ENCODE measurements around the gene UPP2.

Gene UPP2

DNA sequence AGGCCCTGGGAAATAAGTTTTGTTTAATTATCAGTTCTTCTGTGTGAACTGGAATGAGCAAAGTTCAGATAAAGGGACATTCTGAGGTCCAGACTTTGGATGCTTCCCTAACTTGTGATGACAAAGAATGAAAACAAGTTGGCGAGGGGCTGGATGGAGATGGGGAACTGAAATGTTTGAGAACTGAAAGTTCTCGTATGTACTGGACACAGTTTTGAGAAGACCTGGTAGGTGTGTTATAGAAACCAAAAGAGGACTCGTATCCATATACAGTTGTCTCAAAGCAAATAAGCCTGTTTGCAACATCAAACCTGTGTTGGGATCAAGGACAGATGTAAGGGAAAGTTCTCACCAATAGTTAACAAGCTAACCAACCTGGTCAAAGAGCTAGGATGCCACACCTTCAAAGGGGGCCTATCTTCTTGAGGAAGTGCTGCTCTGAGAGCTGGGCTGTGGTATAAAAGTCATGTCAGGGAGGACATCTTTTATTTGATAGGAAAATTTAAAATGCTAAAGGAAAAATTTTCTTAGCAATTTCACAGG lies at the start of gene UPP2:
Gene UPP2 (plus strand): TSS at position 493 of the 543 bp plus-strand sequence. CDS start 188 bp downstream, outside the sequence.
- no peak within 1 kb of the TSS for H3K4me3 ChIP-seq (ENCODE audit: low read length)
- TF ChIP-seq ZNF274 (IDR thresholded peaks at IDR 0.05; ENCODE audit: low read depth, low read length) = no peak

DNA sequence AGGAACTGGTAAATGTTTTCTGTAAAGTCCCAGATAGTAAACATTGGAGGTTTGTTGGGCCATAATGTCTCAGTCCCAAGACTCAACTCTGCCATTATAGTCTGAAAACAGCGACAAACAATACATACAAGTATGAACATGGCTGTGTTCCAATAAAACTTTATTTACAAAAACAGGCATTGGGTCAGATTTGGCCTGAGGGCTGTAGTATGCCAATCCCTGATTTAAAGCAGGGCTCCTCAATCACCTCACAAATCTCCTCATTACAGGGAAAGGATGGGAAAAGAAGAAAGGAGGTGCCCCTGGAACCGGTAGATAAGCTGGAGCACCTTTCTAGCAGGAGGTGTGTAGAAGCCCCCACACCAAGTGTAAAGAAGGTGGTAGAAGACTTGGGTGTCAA lies 48.9 kb upstream of the UPP2 start:
- H3K4me3 ChIP-seq (ENCODE audit: low read length) = no peak overlapping the region
- TF ChIP-seq ZNF274 (IDR thresholded peaks at IDR 0.05; ENCODE audit: low read depth, low read length) = no peak

DNA sequence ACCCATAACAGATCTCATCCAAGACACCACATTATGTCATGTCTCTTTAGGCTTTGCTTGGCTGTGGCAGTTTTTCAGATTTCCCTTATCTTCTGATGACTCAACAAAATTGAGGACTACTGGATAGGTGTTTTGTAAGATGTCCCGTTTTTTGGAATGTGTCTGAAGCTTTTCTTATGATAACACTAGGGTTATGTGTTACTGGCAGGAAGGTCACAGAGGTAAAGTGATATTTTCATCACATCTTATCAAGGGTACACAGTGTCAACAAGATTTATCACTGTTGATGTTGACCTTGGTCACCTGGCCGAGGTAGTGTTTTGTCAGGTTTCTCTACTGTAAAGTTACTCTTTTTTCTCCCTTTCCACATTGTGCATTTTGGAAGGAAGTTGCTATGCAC lies 44.8 kb upstream of the UPP2 start:
- no peak for TF ChIP-seq ZNF274 (IDR thresholded peaks at IDR 0.05; ENCODE audit: low read depth, low read length)
- no peak overlapping the region for H3K4me3 ChIP-seq (ENCODE audit: low read length)

DNA sequence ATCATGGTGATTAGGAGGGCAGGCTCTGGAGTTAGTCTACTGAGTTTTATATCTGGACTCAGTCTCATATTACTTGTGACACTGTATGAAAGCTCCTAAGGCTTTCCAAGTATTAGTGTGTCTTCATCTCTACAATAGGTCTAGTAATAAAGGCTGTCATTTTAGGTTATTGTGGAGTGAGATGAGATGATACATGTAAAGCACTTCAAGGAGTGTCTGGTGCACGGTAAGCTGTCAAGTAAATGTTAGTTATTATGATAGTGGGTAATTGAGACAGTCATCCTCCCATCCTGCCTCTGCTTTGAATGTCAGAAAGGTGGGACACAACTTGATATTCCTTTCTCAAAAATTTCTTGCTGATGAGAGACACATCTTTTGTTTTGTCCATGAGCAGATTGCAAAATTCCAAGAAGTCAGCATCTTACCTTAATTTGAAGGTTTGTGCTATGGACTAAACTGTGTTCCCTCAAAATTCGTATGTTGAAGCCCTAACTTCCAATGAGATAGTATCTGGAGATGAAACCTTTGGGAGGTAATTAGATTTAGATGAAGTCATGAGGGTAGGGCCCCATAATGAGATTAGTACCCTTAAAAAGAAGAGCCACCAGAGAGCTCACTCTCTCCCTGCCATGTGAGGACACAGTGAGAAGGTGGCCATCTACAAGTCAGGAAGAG lies 41.4 kb upstream of the UPP2 start:
- TF ChIP-seq ZNF274 (IDR thresholded peaks at IDR 0.05; ENCODE audit: low read depth, low read length) = no peak
- H3K4me3 ChIP-seq (ENCODE audit: low read length) = no peak overlapping the region

DNA sequence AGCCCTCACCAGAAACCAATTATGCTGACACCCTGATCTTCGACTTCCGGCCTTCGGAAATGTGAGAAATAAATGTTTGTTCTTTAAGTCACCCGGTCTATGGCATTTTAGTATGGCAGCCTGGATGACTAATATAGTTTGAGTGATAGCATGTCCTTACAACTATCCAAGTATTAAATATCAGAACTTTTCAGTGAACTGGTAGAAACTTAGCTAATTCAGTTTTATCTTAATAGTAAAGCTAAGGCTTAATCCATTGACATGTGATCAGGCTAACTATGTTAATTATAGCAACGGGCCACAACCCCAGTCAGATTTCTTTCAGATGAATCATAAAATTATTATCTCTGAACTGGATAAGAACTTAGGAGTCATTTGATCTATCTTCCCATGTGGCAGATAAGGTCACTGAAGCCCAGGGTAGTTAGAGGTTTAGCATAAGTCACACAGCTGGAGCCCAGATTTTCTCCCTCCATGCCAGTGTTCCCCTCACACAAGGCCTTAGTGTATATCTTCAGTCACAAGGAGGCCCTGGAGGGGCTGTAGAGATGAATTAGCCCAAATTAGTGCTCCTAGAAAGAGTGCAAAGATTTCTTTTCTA lies 40.7 kb upstream of the UPP2 start:
- H3K4me3 ChIP-seq (ENCODE audit: low read length) = no peak overlapping the region
- TF ChIP-seq ZNF274 (IDR thresholded peaks at IDR 0.05; ENCODE audit: low read depth, low read length) = no peak

DNA sequence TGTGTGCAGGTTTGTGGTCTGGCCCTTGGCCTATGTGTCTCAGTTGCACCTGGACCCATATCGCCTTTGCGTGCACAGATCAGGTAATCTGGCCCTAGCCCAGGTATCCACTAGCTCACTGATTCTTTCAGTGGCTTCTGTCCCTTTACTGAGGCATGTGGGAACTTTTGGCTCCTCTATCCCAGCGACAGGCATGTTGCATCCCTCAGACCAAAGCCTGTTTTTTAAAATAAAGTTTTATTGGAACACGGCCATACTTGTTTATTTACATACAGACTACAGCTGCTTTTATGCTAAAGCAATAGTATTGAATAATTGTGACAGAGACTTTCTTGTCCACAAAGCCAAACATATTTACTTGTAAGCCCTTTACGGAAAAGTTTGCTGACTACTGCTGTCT lies 39.9 kb upstream of the UPP2 start:
- TF ChIP-seq ZNF274 (IDR thresholded peaks at IDR 0.05; ENCODE audit: low read depth, low read length) = no peak
- no peak overlapping the region for H3K4me3 ChIP-seq (ENCODE audit: low read length)

DNA sequence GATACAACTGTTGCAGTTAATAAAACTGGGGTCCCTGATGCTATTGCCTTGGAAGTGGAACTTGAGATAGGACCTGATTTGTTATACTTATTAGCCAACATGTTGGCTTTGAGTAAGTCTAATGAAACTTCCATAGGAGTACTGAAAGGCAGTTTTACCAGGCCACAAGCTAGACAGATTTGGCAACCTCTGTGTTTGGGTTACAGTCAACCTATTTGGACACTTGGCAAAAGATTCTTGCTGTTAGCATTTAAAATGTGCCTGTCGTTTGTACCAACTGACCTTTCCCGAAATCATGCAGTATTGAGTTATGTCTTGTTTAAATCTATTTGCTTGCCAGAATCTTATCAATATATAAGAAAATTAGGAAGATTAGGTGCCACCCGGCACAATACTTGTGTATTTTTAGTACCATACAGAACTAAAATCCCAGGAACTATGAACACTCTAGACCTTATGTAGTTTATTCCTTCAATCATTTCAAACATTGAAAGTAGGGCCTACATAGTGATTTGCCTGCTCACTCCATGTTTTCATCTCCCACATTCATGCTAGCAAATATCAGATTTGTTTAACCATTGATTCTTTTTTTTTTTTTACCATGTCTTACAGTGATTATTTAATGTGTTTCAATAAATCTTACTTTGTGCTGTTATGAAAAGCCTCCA lies 35.5 kb upstream of the UPP2 start:
- TF ChIP-seq ZNF274 (IDR thresholded peaks at IDR 0.05; ENCODE audit: low read depth, low read length) = no peak
- H3K4me3 ChIP-seq (ENCODE audit: low read length) = no peak overlapping the region

DNA sequence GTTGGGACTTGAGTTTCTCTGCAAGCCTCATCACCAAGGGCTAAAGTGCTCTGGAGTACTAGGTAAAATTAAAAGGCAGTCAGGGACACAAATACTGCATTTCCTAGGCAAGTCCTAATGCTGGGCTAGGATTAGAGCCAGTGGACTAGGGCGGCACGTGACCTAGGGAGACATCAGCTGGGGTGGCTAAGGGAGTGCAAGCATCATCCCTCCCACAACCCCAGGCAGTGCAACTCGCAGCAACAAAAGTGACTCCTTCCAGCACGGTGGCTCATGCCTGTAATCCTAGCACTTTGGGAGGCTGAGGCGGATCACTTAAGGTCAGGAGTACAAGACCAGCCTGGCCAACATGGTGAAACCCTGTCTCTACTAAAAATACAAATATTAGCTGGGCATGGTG lies 30.7 kb upstream of the UPP2 start:
- no peak overlapping the region for H3K4me3 ChIP-seq (ENCODE audit: low read length)
- no peak for TF ChIP-seq ZNF274 (IDR thresholded peaks at IDR 0.05; ENCODE audit: low read depth, low read length)

DNA sequence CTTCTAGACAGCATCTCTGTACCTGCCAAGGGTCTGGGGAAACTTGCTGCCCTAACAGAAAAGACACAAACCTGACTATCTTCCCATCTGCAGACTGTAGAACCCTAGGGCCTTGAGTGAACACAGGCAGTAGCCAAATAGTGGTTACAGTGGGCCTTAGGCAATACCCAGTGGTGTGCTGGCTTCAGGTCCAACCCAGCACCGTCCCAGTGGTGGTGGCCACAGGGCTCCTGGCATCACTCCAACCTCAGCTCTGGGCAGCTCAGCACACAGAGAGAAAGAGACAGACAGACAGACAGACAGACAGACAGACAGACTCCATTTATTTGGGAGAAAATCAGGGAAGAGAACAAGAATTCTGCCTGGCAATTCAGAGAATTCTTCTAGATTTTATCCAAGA lies 29.3 kb upstream of the UPP2 start:
- no peak overlapping the region for H3K4me3 ChIP-seq (ENCODE audit: low read length)
- no peak for TF ChIP-seq ZNF274 (IDR thresholded peaks at IDR 0.05; ENCODE audit: low read depth, low read length)

DNA sequence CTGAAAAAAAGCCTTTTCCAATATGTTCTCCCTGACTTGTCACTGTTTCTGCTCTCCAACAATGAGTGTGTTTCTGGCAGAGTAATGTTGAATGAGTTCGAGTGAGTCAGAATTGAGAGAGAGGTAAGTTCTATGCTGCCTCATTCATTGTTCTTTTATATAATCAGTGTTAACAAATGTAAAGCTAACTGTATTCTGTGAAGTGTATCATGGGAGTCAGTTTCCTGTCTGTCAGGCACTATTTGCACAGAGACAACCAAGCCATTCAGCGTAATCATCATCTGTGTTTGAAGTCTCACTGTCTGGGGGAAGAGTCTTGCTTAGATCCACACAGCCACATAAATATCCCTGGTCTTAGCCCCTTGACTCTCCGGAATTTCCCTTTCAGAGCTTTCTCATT lies 22.0 kb upstream of the UPP2 start:
- no peak for TF ChIP-seq ZNF274 (IDR thresholded peaks at IDR 0.05; ENCODE audit: low read depth, low read length)
- H3K4me3 ChIP-seq (ENCODE audit: low read length) = no peak overlapping the region

DNA sequence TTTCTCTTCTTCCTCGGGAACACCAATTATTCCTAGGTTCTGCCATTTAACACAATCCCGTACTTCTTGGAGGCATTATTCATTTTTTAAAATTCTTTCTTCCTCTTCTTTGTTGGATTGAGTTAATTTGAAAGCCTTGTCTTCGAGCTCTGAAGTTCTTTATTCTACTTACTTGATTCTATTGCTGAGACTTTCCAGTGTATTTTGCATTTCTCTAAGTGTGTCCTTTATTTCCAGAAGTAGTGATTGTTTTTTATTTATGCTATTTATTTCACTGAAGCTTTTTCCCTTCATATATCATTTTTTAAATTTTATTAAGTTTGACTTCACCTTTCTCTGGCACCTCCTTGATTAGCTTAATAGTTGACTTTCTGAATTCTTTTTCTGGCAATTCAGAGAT lies 13.6 kb upstream of the UPP2 start:
- no peak for TF ChIP-seq ZNF274 (IDR thresholded peaks at IDR 0.05; ENCODE audit: low read depth, low read length)
- H3K4me3 ChIP-seq (ENCODE audit: low read length) = no peak overlapping the region

DNA sequence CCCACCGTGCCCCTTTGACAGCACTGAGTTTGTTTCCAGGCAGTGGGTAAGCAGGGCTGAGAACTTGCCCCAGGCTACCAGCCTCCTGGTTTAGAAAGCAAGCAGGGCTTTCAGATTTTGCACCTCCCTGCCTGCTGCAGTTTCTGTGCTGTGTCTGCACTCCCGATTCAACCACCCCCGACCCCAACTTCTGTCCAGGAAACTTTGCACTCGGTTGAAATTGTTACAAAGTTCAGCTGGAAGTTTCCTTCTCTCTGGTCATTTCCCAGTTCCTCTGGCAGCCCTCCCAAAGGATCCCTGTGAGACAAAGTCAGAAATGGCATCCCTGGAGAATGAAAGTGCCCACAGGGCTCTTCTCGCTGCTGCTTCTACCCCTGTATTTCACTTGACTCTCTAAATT lies 12.4 kb upstream of the UPP2 start:
- H3K4me3 ChIP-seq (ENCODE audit: low read length) = no peak overlapping the region
- no peak for TF ChIP-seq ZNF274 (IDR thresholded peaks at IDR 0.05; ENCODE audit: low read depth, low read length)

DNA sequence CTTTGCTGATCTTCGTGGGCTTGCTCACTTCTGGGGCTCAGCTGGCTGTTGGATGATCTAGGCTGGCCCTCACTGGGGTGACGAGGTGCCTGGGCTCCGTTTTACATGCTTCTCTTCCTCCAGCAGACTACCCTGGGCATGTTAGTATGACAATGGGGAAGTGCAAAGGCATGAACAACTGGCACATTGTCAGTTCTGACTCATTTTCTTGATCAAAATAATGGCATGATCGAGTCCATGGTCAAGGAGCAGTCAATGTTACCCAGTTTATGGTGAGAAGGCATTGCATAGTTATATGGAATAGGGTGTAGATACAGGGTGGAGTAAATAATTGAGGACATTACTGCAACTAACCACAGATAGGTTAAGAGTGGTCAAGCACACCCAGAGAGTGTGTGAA lies 10.0 kb upstream of the UPP2 start:
- no peak overlapping the region for H3K4me3 ChIP-seq (ENCODE audit: low read length)
- TF ChIP-seq ZNF274 (IDR thresholded peaks at IDR 0.05; ENCODE audit: low read depth, low read length) = no peak

DNA sequence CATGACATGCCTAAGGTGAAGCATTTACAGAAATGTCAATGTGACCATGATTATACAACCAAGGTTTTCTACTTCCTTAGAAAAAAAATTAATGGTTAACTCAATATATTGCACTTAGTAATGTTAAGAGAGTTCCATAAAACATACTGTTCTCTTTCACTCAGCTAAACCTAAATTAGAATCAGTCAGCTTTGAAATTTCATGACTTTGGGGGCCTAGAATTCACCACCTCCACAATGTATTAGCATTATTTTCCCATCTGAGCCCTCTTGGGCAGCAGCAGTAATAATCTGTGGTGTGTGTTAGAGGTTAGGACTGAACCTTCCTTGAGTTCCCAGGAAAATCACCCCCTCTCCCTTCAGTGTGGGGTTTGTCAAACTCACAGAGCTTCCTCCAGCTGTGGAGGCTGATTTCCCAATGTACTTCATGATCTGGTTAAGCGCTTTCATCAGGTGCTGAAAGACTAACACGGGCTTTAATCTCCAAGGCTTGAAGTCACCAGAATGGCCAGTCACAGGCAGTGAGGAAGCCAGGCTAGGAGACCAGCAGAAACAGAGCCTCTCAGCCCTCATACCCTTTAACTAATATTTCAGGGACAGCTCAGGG lies 7.1 kb upstream of the UPP2 start:
- H3K4me3 ChIP-seq (ENCODE audit: low read length) = no peak overlapping the region
- TF ChIP-seq ZNF274 (IDR thresholded peaks at IDR 0.05; ENCODE audit: low read depth, low read length) = no peak

DNA sequence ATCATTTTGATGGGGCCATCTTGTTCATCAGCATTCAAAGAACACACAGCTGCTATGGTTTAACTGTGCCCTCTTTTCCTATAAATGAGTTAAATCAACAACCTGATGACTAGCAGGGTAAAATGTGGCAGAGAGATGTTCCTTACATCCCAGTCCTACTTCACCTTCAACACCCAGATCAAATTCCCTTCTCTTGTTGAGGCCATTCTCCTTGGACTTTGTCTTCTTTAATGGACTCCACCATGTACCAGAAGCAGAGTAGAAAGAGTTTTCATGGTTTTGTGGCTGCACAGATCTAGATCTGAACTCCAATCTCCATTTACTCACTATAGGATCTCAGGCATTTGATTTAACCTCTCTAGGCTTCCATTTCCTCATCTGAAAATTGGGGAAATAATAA lies 6.4 kb upstream of the UPP2 start:
- H3K4me3 ChIP-seq (ENCODE audit: low read length) = no peak overlapping the region
- TF ChIP-seq ZNF274 (IDR thresholded peaks at IDR 0.05; ENCODE audit: low read depth, low read length) = no peak
